Panc1 (cell line): ENCODE data around the gene VEGFD. TPM values are rescaled to one million over a fixed set of nuclear protein-coding genes. Genes with fewer than 3 reads are reported as not detected.

Experiments
- ATAC-seq: fragments of 200-7000 bp; cut with Tn5 transposase; 2 replicates; pipeline ENCODE4 v1.9.1; 2020; ENCODE audit warnings: mild to moderate bottlenecking, moderate library complexity
- BruUV-seq: library from RNA; stranded (reverse); fragments of 400-500 nt; replicated peaks from 2 replicates; lab custom pipeline; 2021; lab: Mats Ljungman, UMichigan
- CTCF ChIA-PET: fragments of 300-600 bp; sonication (Branson Sonifier 250); formaldehyde crosslinking; loops from one replicate; lab custom pipeline; 2022; ENCODE audit warnings: antibody characterized with exemption; lab: Charles Lee
- POLR2A ChIA-PET: fragments of 300-600 bp; sonication (Branson Sonifier 250); formaldehyde crosslinking; loops from one replicate; lab custom pipeline; 2022; ENCODE audit warnings: antibody characterized with exemption; lab: Charles Lee
- DNase-seq: peaks from one replicate; pipeline ENCODE4 v3.0.0-alpha.2; 2010; ENCODE audit warnings: low read depth, low spot score
- H3K27ac ChIP-seq: 2 replicates; pipeline ENCODE4 v1.5.1; 2011; ENCODE audit warnings: mild to moderate bottlenecking, low read length, inconsistent platforms
- H3K27me3 ChIP-seq: fragments of 200-500 bp; sonication (Bioruptor generic); 2 replicates; pipeline ENCODE4 v1.6.0; 2014; ENCODE audit warnings: low read length, inconsistent platforms; ENCODE audit not compliant: control insufficient read depth, insufficient read depth
- H3K36me3 ChIP-seq: fragments of 200-500 bp; sonication (Bioruptor generic); 2 replicates; pipeline ENCODE4 v1.5.1; 2014; ENCODE audit warnings: inconsistent platforms, mild to moderate bottlenecking, low read length, moderate library complexity; ENCODE audit not compliant: control insufficient read depth, insufficient read depth
- H3K4me1 ChIP-seq: 2 replicates; pipeline ENCODE4 v1.5.1; 2011; ENCODE audit warnings: inconsistent platforms, mild to moderate bottlenecking, low read length, moderate library complexity; ENCODE audit not compliant: control insufficient read depth, insufficient read depth
- H3K4me3 ChIP-seq, 2 experiments: 2 replicates each; pipeline ENCODE4 v1.5.1; 2011 to 2012; ENCODE audit warnings: low read depth in 2 of 2, low read length in 2 of 2, mild to moderate bottlenecking in 2 of 2, inconsistent platforms in 1 of 2, moderate library complexity in 1 of 2
- H3K9me3 ChIP-seq: fragments of 200-500 bp; sonication (Bioruptor generic); 2 replicates; pipeline ENCODE4 v1.5.1; 2014; ENCODE audit warnings: low read depth, mild to moderate bottlenecking, inconsistent platforms, low read length, moderate library complexity; ENCODE audit not compliant: control insufficient read depth, insufficient read depth
- POLR2AphosphoS5 ChIP-seq: IDR thresholded peaks from 2 replicates; pipeline ENCODE4 v1.6.1; 2012; ENCODE audit warnings: mild to moderate bottlenecking, low read depth, low read length, moderate library complexity
- SIN3A ChIP-seq: IDR thresholded peaks from 2 replicates; pipeline ENCODE4 v1.6.1; 2012; ENCODE audit warnings: low read depth, mild to moderate bottlenecking, low read length, moderate library complexity, borderline replicate concordance; ENCODE audit not compliant: insufficient read depth
- TCF7L2 ChIP-seq: IDR thresholded peaks from 2 replicates; pipeline ENCODE4 v1.6.1; 2011; ENCODE audit warnings: mild to moderate bottlenecking, low read depth, low read length, inconsistent platforms
- in situ Hi-C: cut with HindIII; loops from 2 replicates; pipeline ENCODE4 v1.10.0; 2016; ENCODE audit warnings: low sequenced_read_pairs, low pct_unique_long_range_greater_than_20kb
- intact Hi-C: fragments of 100-400 bp; cut with micrococcal nuclease; formaldehyde crosslinking; loops from one replicate; pipeline ENCODE4 v1.10.0; 2022; ENCODE audit not compliant: unreplicated experiment
- total RNA-seq: library from RNA; stranded (reverse); gene quantifications from one replicate; pipeline ENCODE4 v1.2.1, GENCODE V29; 2021; ENCODE audit not compliant: unreplicated experiment
- TF ChIP-seq, protein P1 (sequence below): fragments of 450-650 bp; IDR thresholded peaks from 2 replicates; pipeline ENCODE4 v1.5.1; 2017; ENCODE audit warnings: mild to moderate bottlenecking
- TF ChIP-seq, protein P2 (sequence below), 2 experiments: IDR thresholded peaks; 2 replicates each; pipeline ENCODE4 v1.6.1; 2011 to 2012; ENCODE audit warnings: low read depth in 2 of 2, control low read depth in 1 of 2, low read length in 1 of 2, mild to moderate bottlenecking in 1 of 2, moderate library complexity in 1 of 2; ENCODE audit not compliant: insufficient read depth in 1 of 2

Gene VEGFD
- total RNA-seq, 1 experiment from 2014 or later: not detected

DNA sequence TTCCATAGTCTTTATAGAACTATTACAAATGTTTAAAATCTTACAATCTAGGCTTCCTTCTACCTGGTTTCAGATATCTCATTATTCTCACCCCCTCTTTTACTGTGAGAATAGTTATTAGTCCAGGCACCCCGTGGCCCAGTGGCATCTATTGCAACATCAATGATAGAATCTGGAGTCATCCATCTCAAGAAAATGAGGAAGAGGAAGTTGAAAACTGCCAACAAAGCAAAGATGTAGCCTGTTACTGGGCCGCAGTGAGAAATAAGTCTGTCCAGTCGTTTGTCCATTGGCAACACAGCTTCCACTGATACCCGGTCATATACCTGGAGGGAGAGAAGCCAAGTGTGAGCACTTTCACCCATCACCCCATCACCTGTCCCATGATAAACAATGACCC is 62.8 kb downstream of the VEGFD start:
- H3K36me3 ChIP-seq: no peaks in the 10 kb centered on the region
- no peak for TF ChIP-seq TCF7L2
- TF ChIP-seq SIN3A: no peak
- no peak for TF ChIP-seq POLR2AphosphoS5
- CTCF ChIA-PET: no interaction called here
- no peak overlapping the region for H3K27ac ChIP-seq
- in situ Hi-C loops: no loop called here
- H3K4me1 ChIP-seq: no peaks in the 10 kb centered on the region
- DNase-seq (no peak), ATAC-seq (no peak)
- intact Hi-C loops: no loop called here
- no peak overlapping the region for H3K4me3 ChIP-seq
- POLR2A ChIA-PET: no interaction called here
- BruUV-seq: no TSS peak
- no peaks in the 10 kb centered on the region for H3K9me3 ChIP-seq
- H3K27me3 ChIP-seq: no peaks in the 10 kb centered on the region

DNA sequence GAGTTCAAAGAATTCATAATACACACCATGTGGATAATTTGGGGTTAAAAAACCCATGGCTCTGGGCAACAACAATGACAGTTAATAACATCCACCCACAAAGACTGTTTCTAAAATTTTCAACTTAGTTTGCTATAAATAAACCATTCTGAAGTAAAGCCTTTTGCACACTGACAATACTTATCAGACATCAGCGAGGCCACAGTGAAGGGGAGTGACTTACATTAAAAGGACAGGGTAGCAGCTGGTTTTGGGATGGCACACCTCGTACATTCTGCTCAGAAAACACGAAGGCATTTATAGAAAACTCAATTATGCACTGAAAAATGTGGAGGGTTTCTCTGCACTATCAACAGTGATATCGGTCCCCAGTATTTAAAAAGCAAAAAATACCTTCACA is 63.9 kb downstream of the VEGFD start:
- CTCF ChIA-PET: no interaction called here

More for the DNA sequence above, 63.9 kb downstream of the VEGFD start:
- BruUV-seq: TSS peak; percentile 46
- POLR2A ChIA-PET: no interaction called here
- Histone ChIP-seq H3K27me3 (no peaks in the 10 kb centered on the region), H3K36me3 (no peaks in the 10 kb centered on the region), H3K27ac (no peak overlapping the region), H3K4me1 (no peaks in the 10 kb centered on the region), H3K4me3 (no peak overlapping the region), H3K9me3 (no peaks in the 10 kb centered on the region)
- intact Hi-C loops (no loop called here), in situ Hi-C loops (no loop called here)
- TF ChIP-seq, protein P1, sequence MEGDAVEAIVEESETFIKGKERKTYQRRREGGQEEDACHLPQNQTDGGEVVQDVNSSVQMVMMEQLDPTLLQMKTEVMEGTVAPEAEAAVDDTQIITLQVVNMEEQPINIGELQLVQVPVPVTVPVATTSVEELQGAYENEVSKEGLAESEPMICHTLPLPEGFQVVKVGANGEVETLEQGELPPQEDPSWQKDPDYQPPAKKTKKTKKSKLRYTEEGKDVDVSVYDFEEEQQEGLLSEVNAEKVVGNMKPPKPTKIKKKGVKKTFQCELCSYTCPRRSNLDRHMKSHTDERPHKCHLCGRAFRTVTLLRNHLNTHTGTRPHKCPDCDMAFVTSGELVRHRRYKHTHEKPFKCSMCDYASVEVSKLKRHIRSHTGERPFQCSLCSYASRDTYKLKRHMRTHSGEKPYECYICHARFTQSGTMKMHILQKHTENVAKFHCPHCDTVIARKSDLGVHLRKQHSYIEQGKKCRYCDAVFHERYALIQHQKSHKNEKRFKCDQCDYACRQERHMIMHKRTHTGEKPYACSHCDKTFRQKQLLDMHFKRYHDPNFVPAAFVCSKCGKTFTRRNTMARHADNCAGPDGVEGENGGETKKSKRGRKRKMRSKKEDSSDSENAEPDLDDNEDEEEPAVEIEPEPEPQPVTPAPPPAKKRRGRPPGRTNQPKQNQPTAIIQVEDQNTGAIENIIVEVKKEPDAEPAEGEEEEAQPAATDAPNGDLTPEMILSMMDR: no peak
- TF ChIP-seq TCF7L2 (no peak), SIN3A (no peak), POLR2AphosphoS5 (no peak)
- TF ChIP-seq, protein P2, sequence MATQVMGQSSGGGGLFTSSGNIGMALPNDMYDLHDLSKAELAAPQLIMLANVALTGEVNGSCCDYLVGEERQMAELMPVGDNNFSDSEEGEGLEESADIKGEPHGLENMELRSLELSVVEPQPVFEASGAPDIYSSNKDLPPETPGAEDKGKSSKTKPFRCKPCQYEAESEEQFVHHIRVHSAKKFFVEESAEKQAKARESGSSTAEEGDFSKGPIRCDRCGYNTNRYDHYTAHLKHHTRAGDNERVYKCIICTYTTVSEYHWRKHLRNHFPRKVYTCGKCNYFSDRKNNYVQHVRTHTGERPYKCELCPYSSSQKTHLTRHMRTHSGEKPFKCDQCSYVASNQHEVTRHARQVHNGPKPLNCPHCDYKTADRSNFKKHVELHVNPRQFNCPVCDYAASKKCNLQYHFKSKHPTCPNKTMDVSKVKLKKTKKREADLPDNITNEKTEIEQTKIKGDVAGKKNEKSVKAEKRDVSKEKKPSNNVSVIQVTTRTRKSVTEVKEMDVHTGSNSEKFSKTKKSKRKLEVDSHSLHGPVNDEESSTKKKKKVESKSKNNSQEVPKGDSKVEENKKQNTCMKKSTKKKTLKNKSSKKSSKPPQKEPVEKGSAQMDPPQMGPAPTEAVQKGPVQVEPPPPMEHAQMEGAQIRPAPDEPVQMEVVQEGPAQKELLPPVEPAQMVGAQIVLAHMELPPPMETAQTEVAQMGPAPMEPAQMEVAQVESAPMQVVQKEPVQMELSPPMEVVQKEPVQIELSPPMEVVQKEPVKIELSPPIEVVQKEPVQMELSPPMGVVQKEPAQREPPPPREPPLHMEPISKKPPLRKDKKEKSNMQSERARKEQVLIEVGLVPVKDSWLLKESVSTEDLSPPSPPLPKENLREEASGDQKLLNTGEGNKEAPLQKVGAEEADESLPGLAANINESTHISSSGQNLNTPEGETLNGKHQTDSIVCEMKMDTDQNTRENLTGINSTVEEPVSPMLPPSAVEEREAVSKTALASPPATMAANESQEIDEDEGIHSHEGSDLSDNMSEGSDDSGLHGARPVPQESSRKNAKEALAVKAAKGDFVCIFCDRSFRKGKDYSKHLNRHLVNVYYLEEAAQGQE (IDR thresholded peaks at IDR 0.05; ENCODE audit: insufficient read depth in 1 of 2, low read depth in 2 of 2, low read length in 1 of 2): no peak
- ATAC-seq: no peak
- DNase-seq: no peak
